ENCODE measurements around the gene DCAF17.

Gene DCAF17

GRCh38 chr2:171434013-171434989 is at the start of gene DCAF17:
DCAF17 (plus strand) TSS chr2:171434226; CDS start chr2:171434578, 352 bp downstream.
- TF ChIP-seq POLR2A (IDR thresholded peaks at IDR 0.05; ENCODE audit: low read length) (peak; percentile 94), GATA1 (IDR thresholded peaks at IDR 0.05; ENCODE audit: low read depth, low read length) (no peak)

GRCh38 chr2:171386627-171387026 is 47.4 kb upstream of the DCAF17 start:
- TF ChIP-seq POLR2A (IDR thresholded peaks at IDR 0.05; ENCODE audit: low read length): no peak
- TF ChIP-seq GATA1 (IDR thresholded peaks at IDR 0.05; ENCODE audit: low read depth, low read length): no peak
- no peak for DNase-seq

More at GRCh38 chr2:171434013-171434989, at the start of gene DCAF17:
- DNase-seq: peak; percentile 97 to 98

- no peak for TF ChIP-seq POLR2A (IDR thresholded peaks at IDR 0.05; ENCODE audit: low read length)
- TF ChIP-seq GATA1 (IDR thresholded peaks at IDR 0.05; ENCODE audit: low read depth, low read length): no peak
- no peak for DNase-seq
Observed at GRCh38 chr2:171387052-171387451, 47.0 kb upstream of the DCAF17 start.

- no peak for DNase-seq
- no peak for TF ChIP-seq GATA1 (IDR thresholded peaks at IDR 0.05; ENCODE audit: low read depth, low read length)
- no peak for TF ChIP-seq POLR2A (IDR thresholded peaks at IDR 0.05; ENCODE audit: low read length)
Observed at GRCh38 chr2:171389325-171389724, 44.7 kb upstream of the DCAF17 start.

- no peak for DNase-seq
- TF ChIP-seq GATA1 (IDR thresholded peaks at IDR 0.05; ENCODE audit: low read depth, low read length): no peak
- no peak for TF ChIP-seq POLR2A (IDR thresholded peaks at IDR 0.05; ENCODE audit: low read length)
Observed at GRCh38 chr2:171389780-171390179, 44.2 kb upstream of the DCAF17 start.

GRCh38 chr2:171390941-171391516 is 43.0 kb upstream of the DCAF17 start:
- TF ChIP-seq POLR2A (IDR thresholded peaks at IDR 0.05; ENCODE audit: low read length): no peak
- no peak for TF ChIP-seq GATA1 (IDR thresholded peaks at IDR 0.05; ENCODE audit: low read depth, low read length)
- no peak for DNase-seq

- no peak for DNase-seq
- TF ChIP-seq GATA1 (IDR thresholded peaks at IDR 0.05; ENCODE audit: low read depth, low read length) (no peak), POLR2A (IDR thresholded peaks at IDR 0.05; ENCODE audit: low read length) (no peak)
Observed at GRCh38 chr2:171391532-171391931, 42.5 kb upstream of the DCAF17 start.

GRCh38 chr2:171393487-171393886 is 40.5 kb upstream of the DCAF17 start:
- TF ChIP-seq GATA1 (IDR thresholded peaks at IDR 0.05; ENCODE audit: low read depth, low read length) (no peak), POLR2A (IDR thresholded peaks at IDR 0.05; ENCODE audit: low read length) (no peak)
- DNase-seq: no peak

GRCh38 chr2:171394164-171394740 is 39.8 kb upstream of the DCAF17 start:
- DNase-seq: no peak
- TF ChIP-seq POLR2A (IDR thresholded peaks at IDR 0.05; ENCODE audit: low read length) (no peak), GATA1 (IDR thresholded peaks at IDR 0.05; ENCODE audit: low read depth, low read length) (no peak)

GRCh38 chr2:171399292-171399691 is 34.7 kb upstream of the DCAF17 start:
- no peak for DNase-seq
- TF ChIP-seq GATA1 (IDR thresholded peaks at IDR 0.05; ENCODE audit: low read depth, low read length): no peak
- TF ChIP-seq POLR2A (IDR thresholded peaks at IDR 0.05; ENCODE audit: low read length): no peak

- no peak for DNase-seq
- TF ChIP-seq POLR2A (IDR thresholded peaks at IDR 0.05; ENCODE audit: low read length) (no peak), GATA1 (IDR thresholded peaks at IDR 0.05; ENCODE audit: low read depth, low read length) (no peak)
Observed at GRCh38 chr2:171400395-171400794, 33.6 kb upstream of the DCAF17 start.

- no peak for TF ChIP-seq GATA1 (IDR thresholded peaks at IDR 0.05; ENCODE audit: low read depth, low read length)
- no peak for TF ChIP-seq POLR2A (IDR thresholded peaks at IDR 0.05; ENCODE audit: low read length)
- no peak for DNase-seq
Observed at GRCh38 chr2:171401947-171402346, 32.1 kb upstream of the DCAF17 start.

- DNase-seq: no peak
- TF ChIP-seq GATA1 (IDR thresholded peaks at IDR 0.05; ENCODE audit: low read depth, low read length) (no peak), POLR2A (IDR thresholded peaks at IDR 0.05; ENCODE audit: low read length) (no peak)
Observed at GRCh38 chr2:171402906-171403580, 31.0 kb upstream of the DCAF17 start.

GRCh38 chr2:171404261-171404660 is 29.8 kb upstream of the DCAF17 start:
- DNase-seq: no peak

More at GRCh38 chr2:171404261-171404660, 29.8 kb upstream of the DCAF17 start:
- TF ChIP-seq GATA1 (IDR thresholded peaks at IDR 0.05; ENCODE audit: low read depth, low read length): no peak
- no peak for TF ChIP-seq POLR2A (IDR thresholded peaks at IDR 0.05; ENCODE audit: low read length)

Data from erythroblast (primary cell).